Measurements from ENCODE around the gene GBA2.

DNA sequence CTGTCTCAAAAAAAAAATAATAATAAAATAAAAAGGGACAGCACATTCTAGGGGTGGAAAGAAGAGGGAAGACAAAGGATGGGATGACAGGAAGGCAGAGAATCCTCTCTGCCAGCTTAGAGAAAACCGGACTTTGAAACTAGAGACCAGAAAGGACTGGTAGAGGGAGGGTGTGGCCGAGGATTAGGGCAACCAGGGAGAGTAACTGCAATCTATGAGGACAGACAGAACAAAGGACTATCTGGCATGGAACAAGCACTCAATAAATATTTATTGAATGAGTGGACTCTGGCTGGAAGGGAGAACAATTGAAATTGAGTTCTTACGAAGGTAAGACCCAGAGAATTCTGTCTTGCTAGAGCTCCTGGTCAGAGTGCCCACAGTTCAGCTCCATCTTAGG is 2.4 kb downstream of the GBA2 start:
- TF ChIP-seq, protein P1, sequence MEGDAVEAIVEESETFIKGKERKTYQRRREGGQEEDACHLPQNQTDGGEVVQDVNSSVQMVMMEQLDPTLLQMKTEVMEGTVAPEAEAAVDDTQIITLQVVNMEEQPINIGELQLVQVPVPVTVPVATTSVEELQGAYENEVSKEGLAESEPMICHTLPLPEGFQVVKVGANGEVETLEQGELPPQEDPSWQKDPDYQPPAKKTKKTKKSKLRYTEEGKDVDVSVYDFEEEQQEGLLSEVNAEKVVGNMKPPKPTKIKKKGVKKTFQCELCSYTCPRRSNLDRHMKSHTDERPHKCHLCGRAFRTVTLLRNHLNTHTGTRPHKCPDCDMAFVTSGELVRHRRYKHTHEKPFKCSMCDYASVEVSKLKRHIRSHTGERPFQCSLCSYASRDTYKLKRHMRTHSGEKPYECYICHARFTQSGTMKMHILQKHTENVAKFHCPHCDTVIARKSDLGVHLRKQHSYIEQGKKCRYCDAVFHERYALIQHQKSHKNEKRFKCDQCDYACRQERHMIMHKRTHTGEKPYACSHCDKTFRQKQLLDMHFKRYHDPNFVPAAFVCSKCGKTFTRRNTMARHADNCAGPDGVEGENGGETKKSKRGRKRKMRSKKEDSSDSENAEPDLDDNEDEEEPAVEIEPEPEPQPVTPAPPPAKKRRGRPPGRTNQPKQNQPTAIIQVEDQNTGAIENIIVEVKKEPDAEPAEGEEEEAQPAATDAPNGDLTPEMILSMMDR (IDR thresholded peaks at IDR 0.05), result no peak
- TF ChIP-seq POLR2AphosphoS5 (IDR thresholded peaks at IDR 0.05), result peak in 1 of 3 donors; percentile 61
